HepG2 (cell line): ENCODE data around the gene DUS1L. TPM values are rescaled to one million over a fixed set of nuclear protein-coding genes. Genes with fewer than 3 reads are reported as not detected.
A peak's percentile ranks its signal among the peaks of the same experiment; 100 is the strongest.

Source experiments
- AGO2 ChIP-seq: fragments of 200-400 bp; formaldehyde crosslinking; optimal IDR thresholded peaks from 2 replicates; pipeline ENCODE3; 2017; ENCODE audit warnings: mild to moderate bottlenecking, low read depth, low read length, moderate library complexity
- ATF4 ChIP-seq, 2 experiments: fragments of 450-650 bp in 1 of 2; sonication (generic) in 1 of 2; formaldehyde crosslinking; IDR thresholded peaks; 2 replicates each; pipeline versions ENCODE4 v1.5.0 to v1.8.0; 2020 to 2022; ENCODE audit warnings: mild to moderate bottlenecking in 1 of 2, missing genetic modification reagents in 1 of 2
- GFI1 ChIP-seq: sonication (generic); formaldehyde crosslinking; IDR thresholded peaks from 2 replicates; pipeline ENCODE4 v1.5.0; 2020; ENCODE audit warnings: missing genetic modification reagents, mild to moderate bottlenecking, borderline replicate concordance
- HOXA7 ChIP-seq: sonication (generic); formaldehyde crosslinking; IDR thresholded peaks from 2 replicates; pipeline ENCODE4 v1.8.1; 2022; ENCODE audit warnings: mild to moderate bottlenecking, missing genetic modification reagents, moderate library complexity
- PAF1 ChIP-seq: IDR thresholded peaks from 2 replicates; pipeline ENCODE4 v1.6.1; 2016; ENCODE audit warnings: missing genetic modification reagents, missing compliant biosample characterization
- PAX8 ChIP-seq: sonication (generic); formaldehyde crosslinking; IDR thresholded peaks from 2 replicates; pipeline ENCODE4 v1.8.0; 2022; ENCODE audit warnings: mild to moderate bottlenecking, missing genetic modification reagents, borderline replicate concordance
- RBM22 ChIP-seq: fragments of 200-400 bp; formaldehyde crosslinking; optimal IDR thresholded peaks from 2 replicates; pipeline ENCODE3; 2017; ENCODE audit warnings: mild to moderate bottlenecking, low read length, moderate library complexity
- RORA ChIP-seq: sonication (generic); formaldehyde crosslinking; IDR thresholded peaks from 2 replicates; pipeline ENCODE4 v1.5.0; 2020; ENCODE audit warnings: mild to moderate bottlenecking, missing genetic modification reagents, moderate library complexity
- SIX4 ChIP-seq: sonication (generic); formaldehyde crosslinking; IDR thresholded peaks from 2 replicates; pipeline ENCODE4 v1.4.0; 2020; ENCODE audit warnings: missing genetic modification reagents
- TSC22D2 ChIP-seq: sonication (generic); formaldehyde crosslinking; IDR thresholded peaks from 2 replicates; pipeline ENCODE4 v1.5.1; 2020; ENCODE audit warnings: missing genetic modification reagents, mild to moderate bottlenecking, borderline replicate concordance
- ZBTB21 ChIP-seq: sonication (generic); formaldehyde crosslinking; IDR thresholded peaks from 2 replicates; pipeline ENCODE4 v1.4.0; 2020; ENCODE audit warnings: missing genetic modification reagents
- ZNF331 ChIP-seq: sonication (generic); formaldehyde crosslinking; IDR thresholded peaks from 2 replicates; pipeline ENCODE4 v1.4.0; 2020; ENCODE audit warnings: missing genetic modification reagents
- ZNF335 ChIP-seq: sonication (generic); formaldehyde crosslinking; IDR thresholded peaks from 2 replicates; pipeline ENCODE4 v1.4.0; 2020; ENCODE audit warnings: missing genetic modification reagents
- ZNF704 ChIP-seq: sonication (generic); formaldehyde crosslinking; IDR thresholded peaks from 2 replicates; pipeline ENCODE4 v1.8.1; 2023; ENCODE audit warnings: mild to moderate bottlenecking, inconsistent platforms, moderate library complexity, missing genetic modification reagents, borderline replicate concordance
- ZNF766 ChIP-seq: sonication (generic); formaldehyde crosslinking; IDR thresholded peaks from 2 replicates; pipeline ENCODE4 v1.5.0; 2020; ENCODE audit warnings: missing genetic modification reagents, borderline replicate concordance
- ZNF781 ChIP-seq: sonication (generic); formaldehyde crosslinking; IDR thresholded peaks from 2 replicates; pipeline ENCODE4 v1.5.1; 2020; ENCODE audit warnings: borderline replicate concordance, mild to moderate bottlenecking, missing genetic modification reagents; ENCODE audit errors: not compliant biosample characterization
- ZNF790 ChIP-seq: sonication (generic); formaldehyde crosslinking; IDR thresholded peaks from 2 replicates; pipeline ENCODE4 v1.8.0; 2022; ENCODE audit warnings: missing genetic modification reagents, mild to moderate bottlenecking, borderline replicate concordance
- polyA plus RNA-seq, 8 experiments: library from polyadenylated mRNA; depleted of rRNA in 3 of 8; stranded (reverse) in 7 of 8; unstranded in 1 of 8; fragments of >200 nt; fragmentation: Illumina TruSeq in 4 of 8; extraction: Trizol in 4 of 8; gene quantifications; 2 replicates each; pipeline versions ENCODE4 v1.2.1 to v1.2.3, GENCODE V29; 2011 to 2016; ENCODE audit warnings: low read depth in 4 of 8, missing spikeins in 1 of 8, mixed read lengths in 1 of 8; ENCODE audit not compliant: insufficient read depth in 1 of 8
- total RNA-seq, 5 experiments: library from RNA; depleted of rRNA; stranded (reverse); fragments of >200 nt; fragmentation: Illumina TruSeq; extraction: Trizol; gene quantifications; 2 replicates each; pipeline ENCODE4 v1.2.3, GENCODE V29; 2016; ENCODE audit warnings: low read depth in 1 of 5
- TF ChIP-seq, protein P1 (sequence below): sonication (generic); IDR thresholded peaks from 2 replicates; pipeline ENCODE4 v1.6.1; 2016; ENCODE audit warnings: low read depth, borderline replicate concordance
- TF ChIP-seq, protein P2 (sequence below): sonication (generic); formaldehyde crosslinking; IDR thresholded peaks from 2 replicates; pipeline ENCODE4 v1.5.0; 2020; ENCODE audit warnings: mild to moderate bottlenecking, missing genetic modification reagents
- TF ChIP-seq, protein P3 (sequence below): sonication (generic); formaldehyde crosslinking; IDR thresholded peaks from 2 replicates; pipeline ENCODE4 v1.5.0; 2020; ENCODE audit warnings: missing genetic modification reagents

The DUS1L gene
- total and polyA plus RNA-seq, 2 of the 13 experiments (the other 11 are each of a cell fraction or from before 2014, with no cell fraction given), result 81.0 to 109 TPM

- TF ChIP-seq TSC22D2 (peak; percentile 95), RBM22 (peak; percentile 82), HOXA7 (CRISPR knock-in tag) (0 out of 2 replicates have a peak, but pooled peaks have one; percentile 50), ZBTB21 (no peak), ATF4 (CRISPR knock-in tag; IDR thresholded peaks at IDR 0.05) (peak in 1 of 2 experiments; percentile 9; a peak in 1 of 4 replicates), ZNF781 (CRISPR knock-in tag) (no peak), ZNF790 (peak; percentile 31; the same call in 1 of the 2 replicates), ZNF331 (peak; percentile 91), SIX4 (peak; percentile 47; the same call in 1 of the 2 replicates), ZNF704 (no peak; the same call in 1 of the 2 replicates), PAF1 (CRISPR knock-in tag) (no peak), PAX8 (CRISPR knock-in tag) (peak; percentile 55; the same call in 1 of the 2 replicates), RORA (CRISPR knock-in tag) (no peak), AGO2 (peak; percentile 96), ZNF766 (0 out of 2 replicates have a peak, but pooled peaks have one; percentile 57), ZNF335 (CRISPR knock-in tag) (no peak), GFI1 (no peak)
- TF ChIP-seq, protein P1, sequence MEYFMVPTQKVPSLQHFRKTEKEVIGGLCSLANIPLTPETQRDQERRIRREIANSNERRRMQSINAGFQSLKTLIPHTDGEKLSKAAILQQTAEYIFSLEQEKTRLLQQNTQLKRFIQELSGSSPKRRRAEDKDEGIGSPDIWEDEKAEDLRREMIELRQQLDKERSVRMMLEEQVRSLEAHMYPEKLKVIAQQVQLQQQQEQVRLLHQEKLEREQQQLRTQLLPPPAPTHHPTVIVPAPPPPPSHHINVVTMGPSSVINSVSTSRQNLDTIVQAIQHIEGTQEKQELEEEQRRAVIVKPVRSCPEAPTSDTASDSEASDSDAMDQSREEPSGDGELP, result peak; percentile 85
- TF ChIP-seq, protein P2, sequence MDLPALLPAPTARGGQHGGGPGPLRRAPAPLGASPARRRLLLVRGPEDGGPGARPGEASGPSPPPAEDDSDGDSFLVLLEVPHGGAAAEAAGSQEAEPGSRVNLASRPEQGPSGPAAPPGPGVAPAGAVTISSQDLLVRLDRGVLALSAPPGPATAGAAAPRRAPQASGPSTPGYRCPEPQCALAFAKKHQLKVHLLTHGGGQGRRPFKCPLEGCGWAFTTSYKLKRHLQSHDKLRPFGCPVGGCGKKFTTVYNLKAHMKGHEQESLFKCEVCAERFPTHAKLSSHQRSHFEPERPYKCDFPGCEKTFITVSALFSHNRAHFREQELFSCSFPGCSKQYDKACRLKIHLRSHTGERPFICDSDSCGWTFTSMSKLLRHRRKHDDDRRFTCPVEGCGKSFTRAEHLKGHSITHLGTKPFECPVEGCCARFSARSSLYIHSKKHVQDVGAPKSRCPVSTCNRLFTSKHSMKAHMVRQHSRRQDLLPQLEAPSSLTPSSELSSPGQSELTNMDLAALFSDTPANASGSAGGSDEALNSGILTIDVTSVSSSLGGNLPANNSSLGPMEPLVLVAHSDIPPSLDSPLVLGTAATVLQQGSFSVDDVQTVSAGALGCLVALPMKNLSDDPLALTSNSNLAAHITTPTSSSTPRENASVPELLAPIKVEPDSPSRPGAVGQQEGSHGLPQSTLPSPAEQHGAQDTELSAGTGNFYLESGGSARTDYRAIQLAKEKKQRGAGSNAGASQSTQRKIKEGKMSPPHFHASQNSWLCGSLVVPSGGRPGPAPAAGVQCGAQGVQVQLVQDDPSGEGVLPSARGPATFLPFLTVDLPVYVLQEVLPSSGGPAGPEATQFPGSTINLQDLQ (CRISPR knock-in tag), result peak; percentile 80
- TF ChIP-seq, protein P3, sequence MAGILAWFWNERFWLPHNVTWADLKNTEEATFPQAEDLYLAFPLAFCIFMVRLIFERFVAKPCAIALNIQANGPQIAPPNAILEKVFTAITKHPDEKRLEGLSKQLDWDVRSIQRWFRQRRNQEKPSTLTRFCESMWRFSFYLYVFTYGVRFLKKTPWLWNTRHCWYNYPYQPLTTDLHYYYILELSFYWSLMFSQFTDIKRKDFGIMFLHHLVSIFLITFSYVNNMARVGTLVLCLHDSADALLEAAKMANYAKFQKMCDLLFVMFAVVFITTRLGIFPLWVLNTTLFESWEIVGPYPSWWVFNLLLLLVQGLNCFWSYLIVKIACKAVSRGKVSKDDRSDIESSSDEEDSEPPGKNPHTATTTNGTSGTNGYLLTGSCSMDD (CRISPR knock-in tag), result peak; percentile 52; the same call in 1 of the 2 replicates
Measured at GRCh38 chr17:82105882-82106687, 40.5 kb upstream of the DUS1L start (continued).
